T-cell (primary cell): ENCODE measurements around the gene HOXD13. TPM values are rescaled to one million over a fixed set of nuclear protein-coding genes. Genes with fewer than 3 reads are reported as not detected.

Source experiments
- ATAC-seq, 4 experiments: fragments of 200-7000 bp in 3 of 4; fragments of 150-1000 bp in 1 of 4; cut with Tn5 transposase; replicated peaks in 1 of 4; 1 replicate in 3 of 4; 2 replicates in 1 of 4; pipeline ENCODE4 v1.10.0; 2021; ENCODE audit warnings: moderate library complexity in 3 of 4, mild to moderate bottlenecking in 2 of 4, moderate number of reproducible peaks in 1 of 4
- CTCF ChIA-PET, 2 donors: fragments of 300-600 bp; sonication (Branson Sonifier 250); formaldehyde crosslinking; loops; one replicate each; lab custom pipeline; 2022; ENCODE audit warnings: antibody characterized with exemption in 2 of 2; lab: Charles Lee
- POLR2A ChIA-PET, 2 donors: fragments of 300-600 bp; sonication (Branson Sonifier 250); formaldehyde crosslinking; loops; one replicate each; lab custom pipeline; 2022; ENCODE audit warnings: antibody characterized with exemption in 2 of 2; lab: Charles Lee
- DNase-seq, 35 experiments: peaks; one replicate each; pipeline versions ENCODE4 v3.0.0 to v3.0.0-alpha.2; 2013 to 2023
- H3K27ac ChIP-seq: one replicate; pipeline ENCODE4 v1.5.1; 2013; ENCODE audit warnings: low read length
- H3K27me3 ChIP-seq, 2 experiments: replicated peaks in 1 of 2; 1 replicate in 1 of 2; 2 replicates in 1 of 2; pipeline versions ENCODE4 v1.6.1 to v1.7.0; 2013; ENCODE audit warnings: low read length in 1 of 2, mixed read lengths in 1 of 2; ENCODE audit not compliant: control insufficient read depth in 2 of 2, insufficient read depth in 2 of 2; ENCODE audit errors: extremely low read depth in 1 of 2
- H3K36me3 ChIP-seq, 2 donors: 1 replicate in 1 of 2; 2 replicates in 1 of 2; pipeline versions ENCODE4 v1.6.1 to v1.7.0; 2013; ENCODE audit warnings: low read length in 1 of 2; ENCODE audit not compliant: control insufficient read depth in 2 of 2, insufficient read depth in 1 of 2; ENCODE audit errors: extremely low read depth in 1 of 2
- H3K4me1 ChIP-seq, 2 experiments: 1 replicate in 1 of 2; 2 replicates in 1 of 2; pipeline versions ENCODE4 v1.6.1 to v1.7.0; 2013; ENCODE audit warnings: low read length in 2 of 2, mixed read lengths in 1 of 2; ENCODE audit not compliant: insufficient read depth in 2 of 2, control insufficient read depth in 1 of 2; ENCODE audit errors: extremely low read depth in 1 of 2
- H3K4me3 ChIP-seq, 2 donors: 1 replicate in 1 of 2; 2 replicates in 1 of 2; pipeline versions ENCODE4 v1.5.1 to v1.7.0; 2013; ENCODE audit warnings: mild to moderate bottlenecking in 2 of 2, low read length in 1 of 2, moderate library complexity in 1 of 2; ENCODE audit not compliant: control insufficient read depth in 1 of 2; ENCODE audit errors: extremely low read depth in 1 of 2
- H3K9me3 ChIP-seq: 2 replicates; pipeline ENCODE4 v1.7.0; 2013
- H3K27ac Mint-ChIP-seq, 2 donors: one replicate each; pipeline ENCODE4 v1.8.0; 2020 to 2021; ENCODE audit warnings: mild to moderate bottlenecking in 2 of 2, mixed read lengths in 2 of 2
- H3K27me3 Mint-ChIP-seq, 2 donors: one replicate each; pipeline ENCODE4 v1.8.0; 2021 to 2022; ENCODE audit warnings: mixed read lengths in 2 of 2
- H3K36me3 Mint-ChIP-seq: one replicate; pipeline ENCODE4 v1.8.0; 2021; ENCODE audit warnings: mixed read lengths
- H3K4me1 Mint-ChIP-seq, 3 donors: one replicate each; pipeline ENCODE4 v1.8.0; 2020 to 2022; ENCODE audit warnings: mixed read lengths in 3 of 3, mild to moderate bottlenecking in 1 of 3
- H3K4me3 Mint-ChIP-seq, 3 donors: one replicate each; pipeline ENCODE4 v1.8.0; 2020 to 2022; ENCODE audit warnings: mild to moderate bottlenecking in 3 of 3, mixed read lengths in 3 of 3, moderate library complexity in 3 of 3
- H3K9me3 Mint-ChIP-seq, 3 donors: one replicate each; pipeline ENCODE4 v1.8.0; 2020 to 2022; ENCODE audit warnings: mixed read lengths in 3 of 3
- WGBS: methylation state at CpG from one replicate; pipeline ENCODE4 v1.1.5; 2013; ENCODE audit warnings: missing lambda C conversion rate; ENCODE audit not compliant: insufficient coverage; 5-methylcytosine and 5-hydroxymethylcytosine counted together
- total RNA-seq, 35 experiments: library from RNA in 6 of 35; stranded (reverse) in 6 of 35; fragments of 120-200 nt in 1 of 35; gene quantifications; one replicate each; pipeline versions ENCODE4 v1.2.1 to v1.2.4 and lab custom pipeline; 2013 to 2026

Gene HOXD13
- total RNA-seq, 5 donors from 2014 or later (not counting 1 experiment from before 2014, with no cell fraction given), result not detected

- H3K27me3 Mint-ChIP-seq, result peaks cover 78 to 92% of the 10 kb centered on the region in 2 donors
- WGBS, result 8% methylated on average over 47 of the region's 48 CpGs
- H3K9me3 Mint-ChIP-seq, result peaks cover 0 to 9% (median 4%) of the 10 kb centered on the region in 3 donors
- H3K4me1 Mint-ChIP-seq, result peaks cover 25 to 35% (median 33%) of the 10 kb centered on the region in 3 donors
- Histone ChIP-seq H3K4me1 (peaks cover 5 to 36% of the 10 kb centered on the region in 2 experiments), H3K36me3 (no peaks in the 10 kb centered on the region), H3K27ac (no peak overlapping the region), H3K9me3 (peaks cover 6% of the 10 kb centered on the region), H3K27me3 (peaks cover 38 to 80% of the 10 kb centered on the region in 2 experiments), H3K4me3 (peak overlapping the region; percentile 14 to 42)
- ChIA-PET POLR2A (interaction anchor here in 1 of 2 donors (0.6 kb wide), 1 partner anchor 314 kb away, joined by 7 read pairs; no protein-coding TSS in a partner anchor), CTCF (interaction anchor here (0.5 to 3.7 kb wide), 41 partner anchors 8 to 1626 kb away, joined by 3 to 31 read pairs (median 5); no protein-coding TSS in a partner anchor)
- H3K4me3 Mint-ChIP-seq, result peak overlapping the region in 2 of 3 donors; percentile 29 to 60
- peak; percentile 76 to 94 (median 79) for ATAC-seq
- H3K36me3 Mint-ChIP-seq, result no peaks in the 10 kb centered on the region
- DNase-seq, result peak; percentile 17 to 80 (median 57)
- no peak overlapping the region for H3K27ac Mint-ChIP-seq
These were observed 48.2 kb downstream of the HOXD13 start for GRCh38 chr2:176140513-176141317.

- Histone ChIP-seq H3K4me1 (peaks cover 0 to 22% of the 10 kb centered on the region in 2 experiments), H3K27ac (no peak overlapping the region), H3K4me3 (no peak overlapping the region), H3K36me3 (no peaks in the 10 kb centered on the region), H3K9me3 (peaks cover 6% of the 10 kb centered on the region), H3K27me3 (peaks cover 38 to 74% of the 10 kb centered on the region in 2 experiments)
- H3K4me3 Mint-ChIP-seq, result no peak overlapping the region
- H3K27me3 Mint-ChIP-seq, result peaks cover 84 to 96% of the 10 kb centered on the region in 2 donors
- ATAC-seq (no peak), DNase-seq (no peak)
- H3K27ac Mint-ChIP-seq, result no peak overlapping the region
- WGBS, result no CpG with 5 or more reads among the region's 2 CpGs
- CTCF ChIA-PET, result no interaction called here
- no peaks in the 10 kb centered on the region for H3K36me3 Mint-ChIP-seq
- peaks cover 0 to 9% (median 4%) of the 10 kb centered on the region in 3 donors for H3K9me3 Mint-ChIP-seq
- POLR2A ChIA-PET, result no interaction called here
- H3K4me1 Mint-ChIP-seq, result peaks cover 20 to 27% (median 24%) of the 10 kb centered on the region in 3 donors
These were observed 49.8 kb downstream of the HOXD13 start for GRCh38 chr2:176142281-176142680.

Other genes with a start within 250 kb of the HOXD13 start
- gene LNPK, start 90.5 kb upstream of the HOXD13 start, total RNA-seq, result 10 to 100 TPM; 19.2 to 28.2 (median 22.1) TPM
- not detected for gene EVX2, start 8.8 kb upstream of the HOXD13 start, total RNA-seq
- gene HOXD12, start 7.1 kb downstream of the HOXD13 start, total RNA-seq, result not detected
- not detected for gene HOXD11, start 14.6 kb downstream of the HOXD13 start, total RNA-seq
- not detected for gene HOXD10, start 24.1 kb downstream of the HOXD13 start, total RNA-seq
- under 1 TPM in 2 of 5 donors, not detected in 3; 0.13 to 0.15 TPM for gene HOXD9, start 30.0 kb downstream of the HOXD13 start, total RNA-seq
- gene HOXD8, start 37.0 kb downstream of the HOXD13 start, total RNA-seq, result not detected
- gene HOXD4, start 58.8 kb downstream of the HOXD13 start, total RNA-seq, result not detected
- under 1 TPM in 1 of 5 donors, not detected in 4; 0.44 TPM for gene HOXD3, start 64.6 kb downstream of the HOXD13 start, total RNA-seq
- gene HOXD1, start 95.9 kb downstream of the HOXD13 start, total RNA-seq, result not detected
- gene MTX2, start 176.7 kb downstream of the HOXD13 start, total RNA-seq, result 1 to 10 TPM; 6.6 to 9.9 (median 9.4) TPM